Measurements from ENCODE around the gene IL1RAP.

Gene IL1RAP

GRCh38 chr3:190695225-190695624, 181.3 kb downstream of the IL1RAP start:
- no peak for DNase-seq (ENCODE audit: low read depth, low spot score)
- H3K27ac ChIP-seq = no peak overlapping the region

- no peak for DNase-seq (ENCODE audit: low read depth, low spot score)
- H3K27ac ChIP-seq = no peak overlapping the region
These were observed 182.1 kb downstream of the IL1RAP start for GRCh38 chr3:190695994-190696393.

- DNase-seq (ENCODE audit: low read depth, low spot score) = no peak
These were observed 183.1 kb downstream of the IL1RAP start for GRCh38 chr3:190696777-190697501.

DNA sequence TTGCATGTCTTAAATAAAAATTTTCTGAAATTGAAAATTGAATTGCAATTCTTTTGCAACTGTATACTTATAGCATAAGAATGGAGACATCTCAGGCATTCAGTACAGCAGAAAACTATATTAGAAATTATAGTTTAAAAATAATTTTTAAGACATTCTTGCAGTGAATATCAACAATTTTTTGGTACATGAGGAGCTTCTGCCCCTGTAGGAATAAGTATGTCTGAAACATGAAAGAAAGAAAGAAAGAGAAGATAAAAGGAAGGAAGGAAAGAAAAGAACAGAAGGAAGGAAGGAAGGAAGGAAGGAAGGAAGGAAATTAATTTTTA, 183.6 kb downstream of the IL1RAP start:
- DNase-seq (ENCODE audit: low read depth, low spot score) = no peak

More at GRCh38 chr3:190696777-190697501, 183.1 kb downstream of the IL1RAP start:
- H3K27ac ChIP-seq = no peak overlapping the region

DNA sequence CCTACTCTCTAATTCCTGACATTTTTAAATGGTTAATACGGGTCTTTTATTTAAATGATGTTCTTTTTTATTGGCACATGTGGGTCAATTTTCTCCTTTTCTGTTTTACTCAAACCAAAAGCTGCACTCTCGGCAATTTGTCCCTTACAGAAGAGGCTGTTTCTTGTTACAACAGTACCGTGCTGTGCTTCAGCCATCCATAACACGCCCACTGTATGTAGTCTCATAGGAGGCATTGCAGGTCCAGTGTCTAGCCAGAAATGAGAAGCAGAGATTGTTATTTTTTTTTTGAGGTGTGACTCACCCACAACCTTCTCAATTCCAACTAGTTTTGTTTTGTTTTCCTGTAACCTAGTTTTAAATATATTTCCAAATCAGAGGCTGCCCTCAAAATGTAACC, 184.0 kb downstream of the IL1RAP start:
- DNase-seq (ENCODE audit: low read depth, low spot score) = no peak
- no peak overlapping the region for H3K27ac ChIP-seq

More for the DNA sequence above, 183.6 kb downstream of the IL1RAP start:
- no peak overlapping the region for H3K27ac ChIP-seq

GRCh38 chr3:190699776-190700175, 185.9 kb downstream of the IL1RAP start:
- no peak for DNase-seq (ENCODE audit: low read depth, low spot score)
- no peak overlapping the region for H3K27ac ChIP-seq

- DNase-seq (ENCODE audit: low read depth, low spot score) = peak; percentile 36
- no peak overlapping the region for H3K27ac ChIP-seq
These were observed 187.2 kb downstream of the IL1RAP start for GRCh38 chr3:190701096-190701532.

DNA sequence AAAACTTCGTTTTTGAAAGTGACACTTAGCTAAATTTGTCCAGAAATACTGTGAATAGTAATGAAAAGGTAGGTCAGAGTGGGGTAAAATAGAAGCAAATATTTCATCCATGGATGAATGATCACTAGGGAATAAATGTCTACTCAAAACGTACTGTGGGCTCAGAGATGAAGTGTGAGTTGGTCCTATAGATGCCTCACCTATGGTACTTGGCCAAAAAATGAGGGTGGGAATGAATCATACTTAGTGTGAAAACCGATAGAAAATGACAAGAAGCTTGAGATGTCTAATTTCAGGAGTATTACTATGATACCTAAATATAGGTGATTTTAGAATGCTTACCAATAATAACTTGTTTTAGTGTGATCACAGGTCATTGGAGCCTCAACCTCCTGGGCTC, 192.7 kb downstream of the IL1RAP start:
- no peak for DNase-seq (ENCODE audit: low read depth, low spot score)

More for the DNA sequence above, 192.7 kb downstream of the IL1RAP start:
- no peak overlapping the region for H3K27ac ChIP-seq

All from epithelial cell of prostate (primary cell).